ENCODE data around the gene TTLL5.

DNA sequence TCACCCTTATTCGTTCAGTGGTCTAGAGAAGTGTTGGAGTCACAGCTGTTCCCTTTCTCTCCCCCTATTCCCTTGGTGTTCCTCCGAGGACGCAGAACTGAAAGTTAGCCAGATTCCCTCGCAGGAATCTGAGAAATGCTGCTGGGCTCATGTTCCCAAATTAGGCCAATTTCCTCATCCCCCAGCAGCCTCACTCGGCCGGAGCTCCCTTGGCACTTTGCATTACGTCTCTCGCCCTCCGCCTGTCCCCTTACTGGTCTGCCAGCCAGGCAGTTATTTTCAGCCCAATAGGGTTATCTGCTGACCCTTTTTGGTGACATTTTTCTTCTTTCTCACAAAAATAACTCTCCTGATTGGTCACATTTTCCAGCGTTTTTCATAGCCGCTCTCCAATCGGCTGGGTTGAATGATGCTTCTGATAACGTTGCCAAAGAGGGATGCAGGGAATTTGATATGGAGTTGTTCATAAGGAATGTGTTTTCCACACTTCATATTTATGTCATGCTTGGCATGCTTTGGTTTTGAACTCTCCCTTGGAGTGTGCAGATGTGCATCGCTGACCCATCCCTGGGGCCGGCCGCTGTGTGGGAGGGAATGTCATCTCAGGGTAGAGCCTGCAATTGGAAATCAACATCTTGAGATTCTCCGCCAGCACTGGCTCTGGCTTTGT is 334.5 kb downstream of the TTLL5 start:
- TF ChIP-seq, protein P1, sequence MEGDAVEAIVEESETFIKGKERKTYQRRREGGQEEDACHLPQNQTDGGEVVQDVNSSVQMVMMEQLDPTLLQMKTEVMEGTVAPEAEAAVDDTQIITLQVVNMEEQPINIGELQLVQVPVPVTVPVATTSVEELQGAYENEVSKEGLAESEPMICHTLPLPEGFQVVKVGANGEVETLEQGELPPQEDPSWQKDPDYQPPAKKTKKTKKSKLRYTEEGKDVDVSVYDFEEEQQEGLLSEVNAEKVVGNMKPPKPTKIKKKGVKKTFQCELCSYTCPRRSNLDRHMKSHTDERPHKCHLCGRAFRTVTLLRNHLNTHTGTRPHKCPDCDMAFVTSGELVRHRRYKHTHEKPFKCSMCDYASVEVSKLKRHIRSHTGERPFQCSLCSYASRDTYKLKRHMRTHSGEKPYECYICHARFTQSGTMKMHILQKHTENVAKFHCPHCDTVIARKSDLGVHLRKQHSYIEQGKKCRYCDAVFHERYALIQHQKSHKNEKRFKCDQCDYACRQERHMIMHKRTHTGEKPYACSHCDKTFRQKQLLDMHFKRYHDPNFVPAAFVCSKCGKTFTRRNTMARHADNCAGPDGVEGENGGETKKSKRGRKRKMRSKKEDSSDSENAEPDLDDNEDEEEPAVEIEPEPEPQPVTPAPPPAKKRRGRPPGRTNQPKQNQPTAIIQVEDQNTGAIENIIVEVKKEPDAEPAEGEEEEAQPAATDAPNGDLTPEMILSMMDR (conservative IDR thresholded peaks at IDR 0.05 in 1 of 2, IDR thresholded peaks at IDR 0.05 in 1 of 2; ENCODE audit: low read depth in 1 of 2, low read length in 2 of 2), result no peak
- TF ChIP-seq EZH2 (IDR thresholded peaks at IDR 0.05; ENCODE audit: low read length, missing control alignments), result no peak
